ENCODE results near the gene UPK3A.

DNA sequence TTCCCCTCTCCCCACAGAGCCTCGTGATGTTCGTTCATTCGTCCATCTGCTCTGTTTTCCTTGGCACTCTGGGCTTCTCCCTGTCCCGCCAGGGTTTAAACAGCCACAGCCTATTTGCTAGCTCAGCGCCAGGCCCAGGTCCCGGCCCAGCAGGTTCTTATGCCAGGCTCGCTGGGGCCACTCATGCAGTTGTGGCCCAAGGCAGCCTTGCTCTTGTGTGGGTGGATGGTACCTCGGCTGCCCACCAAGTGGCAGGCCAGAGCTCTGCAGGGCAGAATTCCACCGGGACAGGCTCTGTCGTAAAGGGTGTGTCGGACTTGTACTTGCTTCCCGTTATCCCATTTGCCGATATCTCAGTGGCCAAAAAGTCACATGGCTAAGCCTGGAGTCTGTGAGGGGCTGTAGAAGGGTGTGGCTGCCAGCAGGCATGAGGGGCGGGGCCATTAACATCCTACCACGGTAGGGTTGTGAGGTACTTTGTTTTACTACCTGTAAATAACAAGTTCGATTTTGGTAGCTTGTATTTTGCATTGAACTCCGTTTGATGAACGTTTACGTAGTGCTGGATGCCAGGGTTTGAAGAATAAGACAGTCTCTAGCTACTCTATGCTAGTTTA is 32.9 kb downstream of the UPK3A start:
- TF ChIP-seq, protein P1, sequence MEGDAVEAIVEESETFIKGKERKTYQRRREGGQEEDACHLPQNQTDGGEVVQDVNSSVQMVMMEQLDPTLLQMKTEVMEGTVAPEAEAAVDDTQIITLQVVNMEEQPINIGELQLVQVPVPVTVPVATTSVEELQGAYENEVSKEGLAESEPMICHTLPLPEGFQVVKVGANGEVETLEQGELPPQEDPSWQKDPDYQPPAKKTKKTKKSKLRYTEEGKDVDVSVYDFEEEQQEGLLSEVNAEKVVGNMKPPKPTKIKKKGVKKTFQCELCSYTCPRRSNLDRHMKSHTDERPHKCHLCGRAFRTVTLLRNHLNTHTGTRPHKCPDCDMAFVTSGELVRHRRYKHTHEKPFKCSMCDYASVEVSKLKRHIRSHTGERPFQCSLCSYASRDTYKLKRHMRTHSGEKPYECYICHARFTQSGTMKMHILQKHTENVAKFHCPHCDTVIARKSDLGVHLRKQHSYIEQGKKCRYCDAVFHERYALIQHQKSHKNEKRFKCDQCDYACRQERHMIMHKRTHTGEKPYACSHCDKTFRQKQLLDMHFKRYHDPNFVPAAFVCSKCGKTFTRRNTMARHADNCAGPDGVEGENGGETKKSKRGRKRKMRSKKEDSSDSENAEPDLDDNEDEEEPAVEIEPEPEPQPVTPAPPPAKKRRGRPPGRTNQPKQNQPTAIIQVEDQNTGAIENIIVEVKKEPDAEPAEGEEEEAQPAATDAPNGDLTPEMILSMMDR (IDR thresholded peaks at IDR 0.05; ENCODE audit: insufficient read depth, low read depth, low read length) = peak; percentile 17
- TF ChIP-seq EZH2 (IDR thresholded peaks at IDR 0.05; ENCODE audit: insufficient read depth, low read length) = no peak
